Uterus (tissue), 2 donors: ENCODE results near the gene STAMBP.

Experiments
- CTCF ChIP-seq, 4 experiments: fragments of 200-600 bp in 2 of 4; fragments of 450-650 bp in 2 of 4; sonication (generic) in 2 of 4; IDR thresholded peaks; one replicate each; pipeline ENCODE4 v1.5.1; 2016 to 2019; ENCODE audit warnings: antibody characterized with exemption in 4 of 4, mild to moderate bottlenecking in 2 of 4, moderate library complexity in 1 of 4
- POLR2A ChIP-seq, 2 donors: fragments of 450-650 bp; IDR thresholded peaks; one replicate each; pipeline ENCODE4 v1.6.1; 2016; ENCODE audit warnings: antibody characterized with exemption in 2 of 2, mild to moderate bottlenecking in 1 of 2, moderate library complexity in 1 of 2

DNA sequence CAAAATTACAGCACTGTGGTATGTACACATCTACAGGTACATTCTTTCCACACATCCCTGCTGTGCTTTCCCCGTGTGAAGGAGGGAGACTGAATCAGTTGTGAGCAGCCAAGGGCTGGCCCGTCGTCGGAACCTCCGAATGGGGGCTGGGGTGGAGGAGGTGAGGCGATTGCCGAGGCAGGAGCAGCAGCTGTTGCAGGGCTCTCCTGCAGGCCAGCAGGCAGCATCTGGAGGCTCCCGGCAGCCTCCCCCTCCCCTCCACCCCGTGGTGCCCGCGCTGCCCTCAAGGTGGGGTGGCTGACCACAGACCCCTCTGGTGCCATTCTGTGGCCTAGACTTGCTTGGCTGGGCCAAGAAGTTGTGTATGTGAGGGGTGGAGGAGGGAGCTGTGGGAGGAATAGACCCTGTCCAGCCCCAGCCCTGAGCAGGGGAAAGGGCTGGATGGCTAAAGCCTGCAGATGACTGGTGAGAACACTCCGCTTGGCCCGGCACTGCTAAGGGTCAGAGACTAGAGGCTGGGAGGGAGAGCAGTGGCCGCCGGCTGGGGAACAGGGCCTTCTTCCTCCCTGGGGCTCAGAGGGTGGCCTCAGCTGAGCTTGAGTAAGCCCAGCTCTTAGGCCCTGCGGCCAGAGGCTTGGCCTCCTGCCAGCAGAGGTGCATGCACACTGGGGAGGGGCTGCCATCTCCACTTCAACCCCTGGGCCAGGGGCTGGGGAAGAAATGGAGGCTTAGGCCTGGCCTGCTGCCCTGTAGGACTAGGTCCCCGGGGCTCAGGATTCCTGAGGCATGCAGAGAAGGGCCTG is 7.6 kb downstream of the STAMBP start:
- TF ChIP-seq CTCF (IDR thresholded peaks at IDR 0.05) (no peak), POLR2A (IDR thresholded peaks at IDR 0.05) (no peak)
